PFSK-1 (cell line): Measurements from ENCODE around the gene ITCH.

Experiments used
- FOXP2 ChIP-seq: optimal IDR thresholded peaks from 2 replicates; pipeline ENCODE3; 2011; ENCODE audit warnings: borderline replicate concordance, control low read depth, inconsistent platforms; ENCODE audit not compliant: insufficient read depth; ENCODE audit errors: extremely low read length, extremely low read depth
- POLR2AphosphoS5 ChIP-seq: IDR thresholded peaks from 2 replicates; pipeline ENCODE4 v1.6.1; 2012; ENCODE audit warnings: low read depth, mild to moderate bottlenecking, control low read depth, low read length, moderate library complexity
- SIN3A ChIP-seq: IDR thresholded peaks from 2 replicates; pipeline ENCODE4 v1.6.1; 2012; ENCODE audit warnings: mild to moderate bottlenecking, low read length, moderate library complexity, borderline replicate concordance; ENCODE audit not compliant: insufficient read depth
- TF ChIP-seq, protein P1 (sequence below), 2 experiments: IDR thresholded peaks; 2 replicates each; pipeline versions ENCODE4 v1.6.1 to v1.8.0; 2011 to 2012; ENCODE audit warnings: low read depth in 2 of 2, low read length in 2 of 2, control low read depth in 1 of 2, inconsistent platforms in 1 of 2, mild to moderate bottlenecking in 1 of 2, moderate library complexity in 1 of 2; ENCODE audit not compliant: insufficient read depth in 1 of 2

DNA sequence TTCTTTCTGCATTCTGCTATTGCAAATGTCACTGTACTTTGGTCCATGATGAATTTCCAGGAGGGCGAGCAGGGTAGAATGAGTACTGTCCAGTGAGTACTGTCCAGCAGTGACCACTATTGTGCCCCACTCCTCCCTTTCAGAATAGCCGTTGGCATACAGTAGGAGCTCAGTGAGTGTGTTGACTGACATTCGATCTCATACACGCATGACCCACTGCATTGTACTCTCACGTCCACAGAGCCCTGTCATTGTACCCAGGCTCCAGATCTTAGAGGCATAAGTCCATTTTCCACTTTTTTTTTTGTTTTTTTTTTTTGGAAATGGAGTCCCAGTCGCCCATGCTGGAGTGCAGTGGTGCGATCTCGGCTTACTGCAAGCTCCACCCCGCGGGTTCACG, 161.4 kb downstream of the ITCH start:
- TF ChIP-seq, protein P1, sequence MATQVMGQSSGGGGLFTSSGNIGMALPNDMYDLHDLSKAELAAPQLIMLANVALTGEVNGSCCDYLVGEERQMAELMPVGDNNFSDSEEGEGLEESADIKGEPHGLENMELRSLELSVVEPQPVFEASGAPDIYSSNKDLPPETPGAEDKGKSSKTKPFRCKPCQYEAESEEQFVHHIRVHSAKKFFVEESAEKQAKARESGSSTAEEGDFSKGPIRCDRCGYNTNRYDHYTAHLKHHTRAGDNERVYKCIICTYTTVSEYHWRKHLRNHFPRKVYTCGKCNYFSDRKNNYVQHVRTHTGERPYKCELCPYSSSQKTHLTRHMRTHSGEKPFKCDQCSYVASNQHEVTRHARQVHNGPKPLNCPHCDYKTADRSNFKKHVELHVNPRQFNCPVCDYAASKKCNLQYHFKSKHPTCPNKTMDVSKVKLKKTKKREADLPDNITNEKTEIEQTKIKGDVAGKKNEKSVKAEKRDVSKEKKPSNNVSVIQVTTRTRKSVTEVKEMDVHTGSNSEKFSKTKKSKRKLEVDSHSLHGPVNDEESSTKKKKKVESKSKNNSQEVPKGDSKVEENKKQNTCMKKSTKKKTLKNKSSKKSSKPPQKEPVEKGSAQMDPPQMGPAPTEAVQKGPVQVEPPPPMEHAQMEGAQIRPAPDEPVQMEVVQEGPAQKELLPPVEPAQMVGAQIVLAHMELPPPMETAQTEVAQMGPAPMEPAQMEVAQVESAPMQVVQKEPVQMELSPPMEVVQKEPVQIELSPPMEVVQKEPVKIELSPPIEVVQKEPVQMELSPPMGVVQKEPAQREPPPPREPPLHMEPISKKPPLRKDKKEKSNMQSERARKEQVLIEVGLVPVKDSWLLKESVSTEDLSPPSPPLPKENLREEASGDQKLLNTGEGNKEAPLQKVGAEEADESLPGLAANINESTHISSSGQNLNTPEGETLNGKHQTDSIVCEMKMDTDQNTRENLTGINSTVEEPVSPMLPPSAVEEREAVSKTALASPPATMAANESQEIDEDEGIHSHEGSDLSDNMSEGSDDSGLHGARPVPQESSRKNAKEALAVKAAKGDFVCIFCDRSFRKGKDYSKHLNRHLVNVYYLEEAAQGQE (IDR thresholded peaks at IDR 0.05; ENCODE audit: insufficient read depth in 1 of 2, low read depth in 2 of 2, low read length in 2 of 2), result no peak
- TF ChIP-seq FOXP2, result no peak
- TF ChIP-seq POLR2AphosphoS5, result no peak
- TF ChIP-seq SIN3A, result no peak
